Tibial artery (tissue), 4 donors: ENCODE data around the gene GABRR1.

Experiments
- DNase-seq, 2 donors: peaks; one replicate each; pipeline ENCODE4 v3.0.0-alpha.2; 2019
- H3K27ac ChIP-seq, 2 donors: fragments of 200-600 bp; sonication (generic) in 1 of 2; 1 replicate in 1 of 2; 2 replicates in 1 of 2; pipeline ENCODE4 v1.5.1; 2018 to 2019; ENCODE audit warnings: mild to moderate bottlenecking in 1 of 2
- H3K27me3 ChIP-seq, 2 donors: fragments of 200-600 bp; sonication (generic) in 1 of 2; one replicate each; pipeline versions ENCODE4 v1.5.1 to v1.6.0; 2016 to 2019
- H3K36me3 ChIP-seq, 3 donors: fragments of 200-600 bp; sonication (generic) in 2 of 3; one replicate each; pipeline ENCODE4 v1.5.1; 2016 to 2019; ENCODE audit warnings: mild to moderate bottlenecking in 2 of 3
- H3K4me1 ChIP-seq, 4 donors: fragments of 200-600 bp; sonication (generic) in 2 of 4; 1 replicate in 3 of 4; 2 replicates in 1 of 4; pipeline ENCODE4 v1.5.1; 2016 to 2019
- H3K4me3 ChIP-seq, 2 donors: fragments of 200-600 bp; sonication (generic) in 1 of 2; 1 replicate in 1 of 2; 2 replicates in 1 of 2; pipeline ENCODE4 v1.5.1; 2018 to 2019; ENCODE audit warnings: mild to moderate bottlenecking in 2 of 2
- H3K9me3 ChIP-seq, 3 donors: fragments of 200-600 bp; sonication (generic) in 1 of 3; one replicate each; pipeline ENCODE4 v1.5.1; 2016 to 2019
- CTCF ChIP-seq, 2 experiments: fragments of 200-600 bp in 1 of 2; fragments of 450-650 bp in 1 of 2; IDR thresholded peaks; one replicate each; pipeline ENCODE4 v1.5.1; 2017 to 2019; ENCODE audit warnings: antibody characterized with exemption in 2 of 2, mild to moderate bottlenecking in 1 of 2, moderate library complexity in 1 of 2
- intact Hi-C: fragments of 100-400 bp; cut with DNase I; formaldehyde crosslinking; loops from one replicate; pipeline ENCODE4 v1.15.0; 2023; ENCODE audit warnings: low total_unique reads

Gene GABRR1

GRCh38 chr6:89180112-89180511, 37.0 kb downstream of the GABRR1 start:
- Histone ChIP-seq H3K4me1 (no peaks in the 10 kb centered on the region), H3K27me3 (no peaks in the 10 kb centered on the region), H3K4me3 (no peak overlapping the region), H3K36me3 (no peaks in the 10 kb centered on the region), H3K27ac (no peak overlapping the region), H3K9me3 (no peaks in the 10 kb centered on the region)
- intact Hi-C loops: no loop called here
- no peak for TF ChIP-seq CTCF (IDR thresholded peaks at IDR 0.05)
- no peak for DNase-seq

GRCh38 chr6:89173634-89174033, 43.5 kb downstream of the GABRR1 start:
- H3K36me3 ChIP-seq: no peaks in the 10 kb centered on the region
- intact Hi-C loops: no loop called here
- peaks cover 0 to 13% (median 0%) of the 10 kb centered on the region in 4 donors for H3K4me1 ChIP-seq
- DNase-seq: no peak
- no peak overlapping the region for H3K4me3 ChIP-seq
- no peaks in the 10 kb centered on the region for H3K9me3 ChIP-seq
- H3K27me3 ChIP-seq: no peaks in the 10 kb centered on the region
- TF ChIP-seq CTCF (IDR thresholded peaks at IDR 0.05): no peak
- no peak overlapping the region for H3K27ac ChIP-seq

GRCh38 chr6:89172131-89172530, 45.0 kb downstream of the GABRR1 start:
- H3K27ac ChIP-seq: no peak overlapping the region
- H3K9me3 ChIP-seq: no peaks in the 10 kb centered on the region
- TF ChIP-seq CTCF (IDR thresholded peaks at IDR 0.05): no peak
- intact Hi-C loops: no loop called here
- H3K4me3 ChIP-seq: no peak overlapping the region
- DNase-seq: no peak
- H3K4me1 ChIP-seq: peaks cover 0 to 13% (median 0%) of the 10 kb centered on the region in 4 donors
- H3K27me3 ChIP-seq: no peaks in the 10 kb centered on the region
- no peaks in the 10 kb centered on the region for H3K36me3 ChIP-seq

GRCh38 chr6:89162047-89162371, 55.1 kb downstream of the GABRR1 start:
- H3K27me3 ChIP-seq: no peaks in the 10 kb centered on the region
- no peak for TF ChIP-seq CTCF (IDR thresholded peaks at IDR 0.05)
- intact Hi-C loops: no loop called here
- DNase-seq: peak; percentile 38 to 80
- peak overlapping the region; percentile 82 to 89 for H3K27ac ChIP-seq
- H3K9me3 ChIP-seq: no peaks in the 10 kb centered on the region
- H3K4me3 ChIP-seq: peak overlapping the region; percentile 12 to 27
- H3K4me1 ChIP-seq: peaks cover 0 to 41% (median 23%) of the 10 kb centered on the region in 4 donors
- peaks cover 21 to 29% (median 27%) of the 10 kb centered on the region in 3 donors for H3K36me3 ChIP-seq

- no peak for TF ChIP-seq CTCF (IDR thresholded peaks at IDR 0.05)
- Histone ChIP-seq H3K4me3 (peak overlapping the region; percentile 12 to 27), H3K27ac (peak overlapping the region; percentile 82 to 89), H3K9me3 (no peaks in the 10 kb centered on the region), H3K36me3 (peaks cover 21 to 31% (median 27%) of the 10 kb centered on the region in 3 donors), H3K4me1 (peaks cover 0 to 41% (median 23%) of the 10 kb centered on the region in 4 donors), H3K27me3 (no peaks in the 10 kb centered on the region)
- DNase-seq: no peak
- intact Hi-C loops: no loop called here
These were observed 55.7 kb downstream of the GABRR1 start for GRCh38 chr6:89161326-89162046.
